ENCODE results near the gene NET1. TPM values are rescaled to one million over a fixed set of nuclear protein-coding genes. Genes with fewer than 3 reads are reported as not detected.

Gene NET1
- total and polyA plus RNA-seq, 2 donors (not counting 3 experiments of a cell fraction or from before 2014, with no cell fraction given), result 14.4 to 46.3 TPM

- DNase-seq (ENCODE audit: low read depth, low spot score) (no peak), FAIRE-seq (no peak)
- H3K36me3 ChIP-seq (ENCODE audit: control insufficient read depth in 2 of 2, extremely low read depth in 1 of 2, insufficient read depth in 2 of 2, low read length in 2 of 2), result no peaks in the 10 kb centered on the region
- H3K9me1 ChIP-seq (replicated peaks; ENCODE audit: control insufficient read depth, extremely low read depth, insufficient read depth, low read length), result no peaks in the 10 kb centered on the region
- TF ChIP-seq FOS (IDR thresholded peaks at IDR 0.05; ENCODE audit: borderline replicate concordance, insufficient read depth, low read length) (no peak), MAX (IDR thresholded peaks at IDR 0.05; ENCODE audit: insufficient read depth, insufficient read length) (no peak), EZH2 (IDR thresholded peaks at IDR 0.05; ENCODE audit: borderline replicate concordance, low read depth, low read length, severe bottlenecking) (no peak), MYC (IDR thresholded peaks at IDR 0.05; ENCODE audit: low read depth, low read length) (no peak), GATA2 (IDR thresholded peaks at IDR 0.05; ENCODE audit: insufficient read depth, insufficient read length, low read depth, low read length) (no peak), POLR2AphosphoS5 (IDR thresholded peaks at IDR 0.05; ENCODE audit: insufficient read depth, low read depth, low read length) (no peak), JUN (IDR thresholded peaks at IDR 0.05; ENCODE audit: borderline replicate concordance, insufficient read depth, insufficient read length, low read depth) (no peak), POLR2A (IDR thresholded peaks at IDR 0.05; ENCODE audit: low read depth, low read length) (no peak), CTCF (IDR thresholded peaks at IDR 0.05; ENCODE audit: extremely low read depth in 1 of 2, insufficient read depth in 1 of 2, low read depth in 1 of 2, low read length in 2 of 2) (no peak)
- H3K27me3 ChIP-seq (ENCODE audit: control insufficient read depth in 2 of 2, insufficient read depth in 2 of 2, low read length in 2 of 2), result peaks cover 0 to 2% of the 10 kb centered on the region in 2 experiments
- H3K4me2 ChIP-seq (ENCODE audit: insufficient read depth, low read length), result no peak overlapping the region
- H3K4me1 ChIP-seq (ENCODE audit: control insufficient read depth, extremely low read depth, insufficient read depth, low read length), result no peaks in the 10 kb centered on the region
- no peaks in the 10 kb centered on the region for H4K20me1 ChIP-seq (replicated peaks; ENCODE audit: control insufficient read depth, extremely low read depth, insufficient read depth, low read length)
- BruUV-seq (replicated peaks), result no TSS peak
- no peak overlapping the region for H2AFZ ChIP-seq (ENCODE audit: low read depth, low read length)
- H3K4me3 ChIP-seq (replicated peaks in 1 of 3; ENCODE audit: insufficient read depth in 1 of 3, low read depth in 1 of 3, low read length in 3 of 3), result no peak overlapping the region
- H3K27ac ChIP-seq (ENCODE audit: insufficient read depth, low read depth, low read length), result no peak overlapping the region
- H3K79me2 ChIP-seq (ENCODE audit: control insufficient read depth, insufficient read depth, low read length), result no peaks in the 10 kb centered on the region
- intact Hi-C loops (cut with micrococcal nuclease), result no loop called here
- ChIA-PET CTCF (no interaction called here), POLR2A (no interaction called here)
- dilution Hi-C loops (cut with MboI; ENCODE audit: extremely low pct_ligation_motif_present, low sequenced_read_pairs), result no loop called here
- no peaks in the 10 kb centered on the region for H3K9me3 ChIP-seq (replicated peaks; ENCODE audit: control insufficient read depth, insufficient read depth, low read length)
- H3K9ac ChIP-seq (replicated peaks; ENCODE audit: extremely low read depth, insufficient read depth, low read length), result no peak overlapping the region
Observed at GRCh38 chr10:5497289-5497688, 84.9 kb downstream of the NET1 start.
